HUES64 (cell line): ENCODE measurements around the gene TMEM187. TPM values are rescaled to one million over a fixed set of nuclear protein-coding genes. Genes with fewer than 3 reads are reported as not detected.

Source experiments
- H3K27ac ChIP-seq: 2 replicates; pipeline ENCODE4 v1.7.0; 2013; ENCODE audit warnings: low read depth, low read length, inconsistent platforms
- H3K27me3 ChIP-seq: 2 replicates; pipeline ENCODE4 v1.6.1; 2013; ENCODE audit warnings: mild to moderate bottlenecking, low read length; ENCODE audit not compliant: insufficient read depth
- H3K36me3 ChIP-seq: 2 replicates; pipeline ENCODE4 v1.6.1; 2013; ENCODE audit warnings: mild to moderate bottlenecking, low read length; ENCODE audit not compliant: insufficient read depth
- H3K4me1 ChIP-seq: 2 replicates; pipeline ENCODE4 v1.6.1; 2013; ENCODE audit warnings: mild to moderate bottlenecking, low read length, moderate library complexity; ENCODE audit not compliant: insufficient read depth
- H3K4me3 ChIP-seq: 2 replicates; pipeline ENCODE4 v1.5.1; 2013; ENCODE audit warnings: mild to moderate bottlenecking, low read length, moderate library complexity
- H3K9ac ChIP-seq: 2 replicates; pipeline ENCODE4 v1.6.1; 2013; ENCODE audit warnings: mild to moderate bottlenecking, low read depth, low read length
- H3K9me3 ChIP-seq: 2 replicates; pipeline ENCODE4 v1.6.1; 2013; ENCODE audit warnings: low read depth, low read length; ENCODE audit not compliant: insufficient read depth
- WGBS: fragments of 150-250, 120-280 bp; methylation state at CpG from one replicate; pipeline ENCODE4 v1.1.7; 2013; ENCODE audit warnings: missing lambda C conversion rate; 5-methylcytosine and 5-hydroxymethylcytosine counted together
- polyA plus RNA-seq, 2 experiments: library from polyadenylated mRNA; stranded (reverse); fragments of 50-300 nt; gene quantifications; one replicate each; pipeline ENCODE4 v1.2.3, GENCODE V29; 2013

TMEM187 gene
- polyA plus RNA-seq (2013, experiment 1 of 2), result 2.5 TPM
- 3.2 TPM for polyA plus RNA-seq (2013, experiment 2 of 2)

GRCh38 chrX:153972368-153973126, at the start of gene TMEM187:
Gene TMEM187 (plus strand): TSS chrX:153972754. CDS start chrX:153982063, 9,309 bp downstream.
- H3K9ac ChIP-seq, result peak within 1 kb of the TSS; percentile 100
- WGBS, result 1% methylated on average over 102 of the region's 103 CpGs
- 0 out of 2 replicates have a peak, but pooled peaks cover 5% of the 10 kb centered on the region for H3K4me1 ChIP-seq
- peak within 1 kb of the TSS; percentile 100 for H3K27ac ChIP-seq
- H3K36me3 ChIP-seq, result peaks cover 10% of the 10 kb centered on the region; the same call in 1 of the 2 replicates
- H3K4me3 ChIP-seq, result peak within 1 kb of the TSS; percentile 100
- no peaks in the 10 kb centered on the region for H3K27me3 ChIP-seq
- H3K9me3 ChIP-seq, result no peaks in the 10 kb centered on the region

- no peak overlapping the region for H3K9ac ChIP-seq
- H3K4me3 ChIP-seq, result no peak overlapping the region
- no peaks in the 10 kb centered on the region for H3K9me3 ChIP-seq
- H3K27me3 ChIP-seq, result no peaks in the 10 kb centered on the region
- H3K4me1 ChIP-seq, result peaks cover 8% of the 10 kb centered on the region; the same call in 1 of the 2 replicates
- 76% methylated on average over 25 of the region's 25 CpGs for WGBS
- peaks cover 10% of the 10 kb centered on the region; the same call in 1 of the 2 replicates for H3K36me3 ChIP-seq
- H3K27ac ChIP-seq, result no peak overlapping the region
Observed at GRCh38 chrX:153922932-153923857, 49.4 kb upstream of the TMEM187 start.

- Histone ChIP-seq H3K27me3 (no peaks in the 10 kb centered on the region), H3K9me3 (no peaks in the 10 kb centered on the region), H3K4me3 (no peak overlapping the region), H3K36me3 (peaks cover 2% of the 10 kb centered on the region; the same call in 1 of the 2 replicates), H3K9ac (no peak overlapping the region), H3K4me1 (peaks cover 8% of the 10 kb centered on the region; the same call in 1 of the 2 replicates), H3K27ac (no peak overlapping the region)
- WGBS, result 67% methylated on average over 14 of the region's 14 CpGs
Observed at GRCh38 chrX:153924149-153924861, 48.2 kb upstream of the TMEM187 start.

- Histone ChIP-seq H3K36me3 (peaks cover 11% of the 10 kb centered on the region; the same call in 1 of the 2 replicates), H3K9me3 (no peaks in the 10 kb centered on the region), H3K27ac (peak overlapping the region; percentile 60; the same call in 1 of the 2 replicates), H3K27me3 (no peaks in the 10 kb centered on the region), H3K4me3 (peak overlapping the region; percentile 77), H3K4me1 (peaks cover 8% of the 10 kb centered on the region; the same call in 1 of the 2 replicates), H3K9ac (peak overlapping the region; percentile 78)
- 56% methylated on average over 4 of the region's 4 CpGs for WGBS
Observed at GRCh38 chrX:153925387-153925738, 47.2 kb upstream of the TMEM187 start.

- H3K4me3 ChIP-seq, result peak within 1 kb of the TSS; percentile 77
Observed at GRCh38 chrX:153925739-153926551, 46.6 kb upstream of the TMEM187 start, which contains the start of gene ARHGAP4. Gene ARHGAP4 (minus strand): TSS chrX:153926264. CDS start chrX:153926202, 62 bp downstream.

GRCh38 chrX:153926552-153926857, 46.0 kb upstream of the TMEM187 start:
- Histone ChIP-seq H3K4me3 (peak overlapping the region; percentile 77), H3K4me1 (peaks cover 8% of the 10 kb centered on the region; the same call in 1 of the 2 replicates), H3K27ac (peak overlapping the region; percentile 97; the same call in 1 of the 2 replicates), H3K27me3 (no peaks in the 10 kb centered on the region), H3K9ac (peak overlapping the region; percentile 36; the same call in 1 of the 2 replicates), H3K36me3 (peaks cover 22% of the 10 kb centered on the region), H3K9me3 (no peaks in the 10 kb centered on the region)
- WGBS, result 21% methylated on average over 2 of the region's 4 CpGs

More at GRCh38 chrX:153925739-153926551, 46.6 kb upstream of the TMEM187 start, which contains the start of gene ARHGAP4:
- Histone ChIP-seq H3K4me1 (peaks cover 8% of the 10 kb centered on the region; the same call in 1 of the 2 replicates), H3K9ac (peak within 1 kb of the TSS; percentile 78), H3K36me3 (peaks cover 17% of the 10 kb centered on the region), H3K27me3 (no peaks in the 10 kb centered on the region), H3K27ac (peak within 1 kb of the TSS; percentile 97; the same call in 1 of the 2 replicates), H3K9me3 (no peaks in the 10 kb centered on the region)
- 3% methylated on average over 56 of the region's 59 CpGs for WGBS

- H3K9me3 ChIP-seq, result no peaks in the 10 kb centered on the region
- 12% methylated on average over 30 of the region's 31 CpGs for WGBS
- peak overlapping the region; percentile 77 for H3K4me3 ChIP-seq
- H3K9ac ChIP-seq, result peak overlapping the region; percentile 88
- peak overlapping the region; percentile 97 for H3K27ac ChIP-seq
- H3K36me3 ChIP-seq, result peaks cover 27% of the 10 kb centered on the region
- H3K4me1 ChIP-seq, result peaks cover 8% of the 10 kb centered on the region; the same call in 1 of the 2 replicates
- no peaks in the 10 kb centered on the region for H3K27me3 ChIP-seq
Observed at GRCh38 chrX:153926858-153927671, 45.5 kb upstream of the TMEM187 start.

GRCh38 chrX:153927672-153927921, 45.0 kb upstream of the TMEM187 start:
- Histone ChIP-seq H3K4me3 (peak overlapping the region; percentile 77), H3K9me3 (no peaks in the 10 kb centered on the region), H3K27ac (peak overlapping the region; percentile 97), H3K27me3 (no peaks in the 10 kb centered on the region), H3K4me1 (peaks cover 8% of the 10 kb centered on the region; the same call in 1 of the 2 replicates), H3K9ac (peak overlapping the region; percentile 88), H3K36me3 (peaks cover 33% of the 10 kb centered on the region)
- 3% methylated on average over 8 of the region's 8 CpGs for WGBS

- Histone ChIP-seq H3K27me3 (no peaks in the 10 kb centered on the region), H3K36me3 (peaks cover 37% of the 10 kb centered on the region), H3K4me1 (peaks cover 8% of the 10 kb centered on the region; the same call in 1 of the 2 replicates), H3K9me3 (no peaks in the 10 kb centered on the region), H3K9ac (peak overlapping the region; percentile 88), H3K27ac (peak overlapping the region; percentile 97), H3K4me3 (peak overlapping the region; percentile 77)
- WGBS, result under 1% methylated on average over 76 of the region's 76 CpGs
Observed at GRCh38 chrX:153927922-153928760, 44.4 kb upstream of the TMEM187 start.
